WTC11 (cell line): ENCODE results near the gene STPG3. TPM values are rescaled to one million over a fixed set of nuclear protein-coding genes. Genes with fewer than 3 reads are reported as not detected.

Source experiments
- ATAC-seq: fragments of 200-7000 bp; cut with Tn5 transposase; 2 replicates; pipeline ENCODE4 v1.10.0; 2021; ENCODE audit warnings: mild to moderate bottlenecking, moderate library complexity
- CTCF ChIA-PET: fragments of 300-600 bp; sonication (Branson Sonifier 250); formaldehyde crosslinking; loops from one replicate; lab custom pipeline; 2021; ENCODE audit warnings: antibody characterized with exemption; lab: Charles Lee
- POLR2A ChIA-PET: fragments of 350-600 bp; sonication (Branson Sonifier 250); formaldehyde crosslinking; loops from one replicate; lab custom pipeline; 2021; ENCODE audit warnings: antibody characterized with exemption; lab: Charles Lee
- DNase-seq: peaks from one replicate; pipeline ENCODE4 v3.0.0; 2021; ENCODE audit warnings: low spot score
- H3K27ac Mint-ChIP-seq: 2 replicates; pipeline ENCODE4 v1.8.0; 2021; ENCODE audit warnings: mixed read lengths
- H3K27me3 Mint-ChIP-seq: 2 replicates; pipeline ENCODE4 v1.8.0; 2021; ENCODE audit warnings: low read depth, mild to moderate bottlenecking, moderate library complexity, mixed read lengths
- H3K36me3 Mint-ChIP-seq: 2 replicates; pipeline ENCODE4 v1.8.0; 2021; ENCODE audit warnings: mixed read lengths
- H3K4me1 Mint-ChIP-seq: 2 replicates; pipeline ENCODE4 v1.8.0; 2022; ENCODE audit warnings: mixed read lengths
- H3K4me3 Mint-ChIP-seq: 2 replicates; pipeline ENCODE4 v1.8.0; 2021; ENCODE audit warnings: mild to moderate bottlenecking, moderate library complexity, mixed read lengths
- H3K9me3 Mint-ChIP-seq: 2 replicates; pipeline ENCODE4 v1.8.0; 2021; ENCODE audit warnings: mixed read lengths
- ESRRA ChIP-seq: sonication (generic); formaldehyde crosslinking; IDR thresholded peaks from 2 replicates; pipeline ENCODE4 v1.8.1; 2022; ENCODE audit warnings: mild to moderate bottlenecking, missing genetic modification reagents, borderline replicate concordance
- ZNF138 ChIP-seq: sonication (generic); formaldehyde crosslinking; conservative IDR thresholded peaks from 2 replicates; pipeline ENCODE4 v1.8.1; 2022; ENCODE audit warnings: mild to moderate bottlenecking, moderate library complexity, missing genetic modification reagents
- total RNA-seq: library from RNA; stranded (reverse); gene quantifications from 3 replicates; pipeline ENCODE4 v1.2.3, GENCODE V29; 2021
- TF ChIP-seq, protein P1 (sequence below): sonication (generic); formaldehyde crosslinking; IDR thresholded peaks from 2 replicates; pipeline ENCODE4 v1.8.0; 2022; ENCODE audit warnings: mild to moderate bottlenecking, missing genetic modification reagents
- TF ChIP-seq, protein P2 (sequence below): fragments of 250-450 bp; sonication (Bioruptor Pico); IDR thresholded peaks from 2 replicates; pipeline ENCODE4 v1.9.0; 2021; ENCODE audit warnings: mild to moderate bottlenecking
- TF ChIP-seq, protein P3 (sequence below): sonication (generic); formaldehyde crosslinking; IDR thresholded peaks from 2 replicates; pipeline ENCODE4 v1.8.0; 2022; ENCODE audit warnings: missing genetic modification reagents
- TF ChIP-seq, protein P4 (sequence below): sonication (generic); formaldehyde crosslinking; IDR thresholded peaks from 2 replicates; pipeline ENCODE4 v1.8.0; 2023; ENCODE audit warnings: missing genetic modification reagents, mild to moderate bottlenecking, borderline replicate concordance
- TF ChIP-seq, protein P5 (sequence below): sonication (generic); formaldehyde crosslinking; IDR thresholded peaks from 2 replicates; pipeline ENCODE4 v1.8.1; 2023; ENCODE audit warnings: mild to moderate bottlenecking, missing genetic modification reagents, moderate library complexity

The STPG3 gene
- total RNA-seq, 1 experiment from 2014 or later: 0.26 TPM

DNA sequence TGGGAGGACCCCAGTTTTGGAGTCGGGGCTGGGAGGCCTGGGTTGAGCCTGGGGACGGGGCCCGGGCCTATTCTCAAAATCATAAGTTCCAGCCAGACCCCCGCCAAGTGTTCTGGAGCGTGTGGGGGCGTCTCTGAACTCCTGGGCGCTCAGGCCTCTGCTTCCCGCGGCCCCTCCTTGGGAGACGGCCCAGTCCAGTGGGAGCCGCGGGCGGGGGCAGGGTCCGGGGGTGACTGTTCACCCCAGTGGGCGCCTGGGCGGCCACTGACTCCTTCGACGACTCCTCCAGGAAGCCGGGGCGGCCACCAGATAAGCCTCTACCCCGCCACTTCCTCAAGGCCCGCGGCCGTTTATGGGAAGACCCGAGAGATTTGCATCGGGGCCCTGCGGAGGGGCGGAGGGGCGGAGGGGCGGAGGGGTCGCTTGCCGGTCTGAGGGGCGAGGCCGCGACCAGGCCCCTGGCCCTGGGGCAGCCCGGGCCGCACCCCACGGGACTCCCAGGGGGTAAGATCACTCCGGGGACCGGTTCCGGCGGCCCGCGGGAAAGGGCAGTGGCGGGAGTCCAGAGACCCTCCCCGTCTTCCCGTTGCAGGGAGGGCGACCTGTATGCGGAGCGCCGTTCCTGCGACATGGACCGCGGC is 27.1 kb downstream of the STPG3 start (continued):
- no peak for TF ChIP-seq ESRRA (CRISPR knock-in tag)

DNA sequence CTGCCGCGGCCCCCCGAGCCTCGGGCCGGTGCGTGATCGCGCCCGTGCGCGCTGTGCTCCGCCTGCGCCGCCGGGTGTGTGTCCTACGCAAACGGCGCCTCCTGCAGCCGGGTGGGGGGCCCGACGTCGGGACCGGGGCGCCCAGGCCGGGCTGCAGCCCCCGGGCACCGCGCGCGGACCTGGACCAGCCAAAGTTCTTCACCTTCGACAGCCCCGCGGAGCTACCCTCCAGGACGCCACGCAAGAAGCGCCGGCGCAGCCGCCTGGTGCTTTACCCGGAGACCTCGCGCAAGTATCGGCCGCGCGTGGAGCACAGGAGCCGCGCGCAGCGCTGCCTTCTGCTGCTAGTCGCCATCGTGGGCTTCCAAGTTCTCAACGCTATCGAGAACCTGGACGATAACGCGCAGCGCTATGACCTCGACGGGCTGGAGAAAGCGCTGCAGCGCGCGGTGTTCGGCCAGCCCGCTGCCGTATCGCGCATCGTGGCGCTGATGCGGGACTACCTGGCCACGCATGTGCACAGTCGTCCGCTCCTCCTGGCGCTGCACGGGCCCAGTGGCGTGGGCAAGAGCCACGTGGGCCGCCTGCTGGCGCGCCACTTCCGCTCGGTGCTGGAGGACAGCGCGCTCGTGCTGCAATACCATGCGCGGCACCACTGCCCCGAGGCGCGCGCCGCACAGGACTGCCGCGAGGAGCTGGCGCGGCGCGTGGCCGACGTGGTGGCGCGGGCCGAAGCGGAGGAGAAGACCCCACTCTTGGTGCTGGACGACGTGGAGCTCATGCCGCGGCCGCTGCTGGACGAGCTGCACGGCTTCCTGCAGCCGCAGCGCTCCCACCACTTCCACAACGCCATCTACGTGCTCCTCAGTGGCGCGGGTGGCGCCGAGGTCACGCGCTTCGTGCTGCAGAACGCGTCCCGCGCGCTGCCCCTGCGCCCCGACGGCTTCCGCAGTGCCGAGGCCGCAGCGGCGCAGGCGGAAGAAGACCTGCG is 27.9 kb downstream of the STPG3 start:
- CTCF ChIA-PET: interaction anchor here (0.5 to 2.1 kb wide), 7 partner anchors 25 to 266 kb away, joined by 3 to 6 read pairs (median 3); partner anchors contain the start of genes EXD3 and NOXA1

More for the DNA sequence above, 27.9 kb downstream of the STPG3 start:
- POLR2A ChIA-PET: interaction anchor here (0.5 kb wide), 1 partner anchor 691 kb away, joined by 4 read pairs; no protein-coding TSS in a partner anchor
- ATAC-seq (no peak), DNase-seq (no peak)
- Mint-ChIP-seq H3K9me3 (no peaks in the 10 kb centered on the region), H3K36me3 (no peaks in the 10 kb centered on the region), H3K4me3 (no peak overlapping the region), H3K27me3 (peaks cover 19% of the 10 kb centered on the region), H3K27ac (no peak overlapping the region), H3K4me1 (peaks cover 21% of the 10 kb centered on the region)
- no peak for TF ChIP-seq ZNF138 (CRISPR knock-in tag)
- TF ChIP-seq, protein P1, sequence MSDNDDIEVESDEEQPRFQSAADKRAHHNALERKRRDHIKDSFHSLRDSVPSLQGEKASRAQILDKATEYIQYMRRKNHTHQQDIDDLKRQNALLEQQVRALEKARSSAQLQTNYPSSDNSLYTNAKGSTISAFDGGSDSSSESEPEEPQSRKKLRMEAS (CRISPR knock-in tag): no peak
- TF ChIP-seq, protein P2, sequence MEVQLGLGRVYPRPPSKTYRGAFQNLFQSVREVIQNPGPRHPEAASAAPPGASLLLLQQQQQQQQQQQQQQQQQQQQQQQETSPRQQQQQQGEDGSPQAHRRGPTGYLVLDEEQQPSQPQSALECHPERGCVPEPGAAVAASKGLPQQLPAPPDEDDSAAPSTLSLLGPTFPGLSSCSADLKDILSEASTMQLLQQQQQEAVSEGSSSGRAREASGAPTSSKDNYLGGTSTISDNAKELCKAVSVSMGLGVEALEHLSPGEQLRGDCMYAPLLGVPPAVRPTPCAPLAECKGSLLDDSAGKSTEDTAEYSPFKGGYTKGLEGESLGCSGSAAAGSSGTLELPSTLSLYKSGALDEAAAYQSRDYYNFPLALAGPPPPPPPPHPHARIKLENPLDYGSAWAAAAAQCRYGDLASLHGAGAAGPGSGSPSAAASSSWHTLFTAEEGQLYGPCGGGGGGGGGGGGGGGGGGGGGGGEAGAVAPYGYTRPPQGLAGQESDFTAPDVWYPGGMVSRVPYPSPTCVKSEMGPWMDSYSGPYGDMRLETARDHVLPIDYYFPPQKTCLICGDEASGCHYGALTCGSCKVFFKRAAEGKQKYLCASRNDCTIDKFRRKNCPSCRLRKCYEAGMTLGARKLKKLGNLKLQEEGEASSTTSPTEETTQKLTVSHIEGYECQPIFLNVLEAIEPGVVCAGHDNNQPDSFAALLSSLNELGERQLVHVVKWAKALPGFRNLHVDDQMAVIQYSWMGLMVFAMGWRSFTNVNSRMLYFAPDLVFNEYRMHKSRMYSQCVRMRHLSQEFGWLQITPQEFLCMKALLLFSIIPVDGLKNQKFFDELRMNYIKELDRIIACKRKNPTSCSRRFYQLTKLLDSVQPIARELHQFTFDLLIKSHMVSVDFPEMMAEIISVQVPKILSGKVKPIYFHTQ: no peak
- TF ChIP-seq ESRRA (CRISPR knock-in tag): no peak
- TF ChIP-seq, protein P3, sequence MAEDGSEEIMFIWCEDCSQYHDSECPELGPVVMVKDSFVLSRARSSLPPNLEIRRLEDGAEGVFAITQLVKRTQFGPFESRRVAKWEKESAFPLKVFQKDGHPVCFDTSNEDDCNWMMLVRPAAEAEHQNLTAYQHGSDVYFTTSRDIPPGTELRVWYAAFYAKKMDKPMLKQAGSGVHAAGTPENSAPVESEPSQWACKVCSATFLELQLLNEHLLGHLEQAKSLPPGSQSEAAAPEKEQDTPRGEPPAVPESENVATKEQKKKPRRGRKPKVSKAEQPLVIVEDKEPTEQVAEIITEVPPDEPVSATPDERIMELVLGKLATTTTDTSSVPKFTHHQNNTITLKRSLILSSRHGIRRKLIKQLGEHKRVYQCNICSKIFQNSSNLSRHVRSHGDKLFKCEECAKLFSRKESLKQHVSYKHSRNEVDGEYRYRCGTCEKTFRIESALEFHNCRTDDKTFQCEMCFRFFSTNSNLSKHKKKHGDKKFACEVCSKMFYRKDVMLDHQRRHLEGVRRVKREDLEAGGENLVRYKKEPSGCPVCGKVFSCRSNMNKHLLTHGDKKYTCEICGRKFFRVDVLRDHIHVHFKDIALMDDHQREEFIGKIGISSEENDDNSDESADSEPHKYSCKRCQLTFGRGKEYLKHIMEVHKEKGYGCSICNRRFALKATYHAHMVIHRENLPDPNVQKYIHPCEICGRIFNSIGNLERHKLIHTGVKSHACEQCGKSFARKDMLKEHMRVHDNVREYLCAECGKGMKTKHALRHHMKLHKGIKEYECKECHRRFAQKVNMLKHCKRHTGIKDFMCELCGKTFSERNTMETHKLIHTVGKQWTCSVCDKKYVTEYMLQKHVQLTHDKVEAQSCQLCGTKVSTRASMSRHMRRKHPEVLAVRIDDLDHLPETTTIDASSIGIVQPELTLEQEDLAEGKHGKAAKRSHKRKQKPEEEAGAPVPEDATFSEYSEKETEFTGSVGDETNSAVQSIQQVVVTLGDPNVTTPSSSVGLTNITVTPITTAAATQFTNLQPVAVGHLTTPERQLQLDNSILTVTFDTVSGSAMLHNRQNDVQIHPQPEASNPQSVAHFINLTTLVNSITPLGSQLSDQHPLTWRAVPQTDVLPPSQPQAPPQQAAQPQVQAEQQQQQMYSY (CRISPR knock-in tag): no peak
- TF ChIP-seq, protein P4, sequence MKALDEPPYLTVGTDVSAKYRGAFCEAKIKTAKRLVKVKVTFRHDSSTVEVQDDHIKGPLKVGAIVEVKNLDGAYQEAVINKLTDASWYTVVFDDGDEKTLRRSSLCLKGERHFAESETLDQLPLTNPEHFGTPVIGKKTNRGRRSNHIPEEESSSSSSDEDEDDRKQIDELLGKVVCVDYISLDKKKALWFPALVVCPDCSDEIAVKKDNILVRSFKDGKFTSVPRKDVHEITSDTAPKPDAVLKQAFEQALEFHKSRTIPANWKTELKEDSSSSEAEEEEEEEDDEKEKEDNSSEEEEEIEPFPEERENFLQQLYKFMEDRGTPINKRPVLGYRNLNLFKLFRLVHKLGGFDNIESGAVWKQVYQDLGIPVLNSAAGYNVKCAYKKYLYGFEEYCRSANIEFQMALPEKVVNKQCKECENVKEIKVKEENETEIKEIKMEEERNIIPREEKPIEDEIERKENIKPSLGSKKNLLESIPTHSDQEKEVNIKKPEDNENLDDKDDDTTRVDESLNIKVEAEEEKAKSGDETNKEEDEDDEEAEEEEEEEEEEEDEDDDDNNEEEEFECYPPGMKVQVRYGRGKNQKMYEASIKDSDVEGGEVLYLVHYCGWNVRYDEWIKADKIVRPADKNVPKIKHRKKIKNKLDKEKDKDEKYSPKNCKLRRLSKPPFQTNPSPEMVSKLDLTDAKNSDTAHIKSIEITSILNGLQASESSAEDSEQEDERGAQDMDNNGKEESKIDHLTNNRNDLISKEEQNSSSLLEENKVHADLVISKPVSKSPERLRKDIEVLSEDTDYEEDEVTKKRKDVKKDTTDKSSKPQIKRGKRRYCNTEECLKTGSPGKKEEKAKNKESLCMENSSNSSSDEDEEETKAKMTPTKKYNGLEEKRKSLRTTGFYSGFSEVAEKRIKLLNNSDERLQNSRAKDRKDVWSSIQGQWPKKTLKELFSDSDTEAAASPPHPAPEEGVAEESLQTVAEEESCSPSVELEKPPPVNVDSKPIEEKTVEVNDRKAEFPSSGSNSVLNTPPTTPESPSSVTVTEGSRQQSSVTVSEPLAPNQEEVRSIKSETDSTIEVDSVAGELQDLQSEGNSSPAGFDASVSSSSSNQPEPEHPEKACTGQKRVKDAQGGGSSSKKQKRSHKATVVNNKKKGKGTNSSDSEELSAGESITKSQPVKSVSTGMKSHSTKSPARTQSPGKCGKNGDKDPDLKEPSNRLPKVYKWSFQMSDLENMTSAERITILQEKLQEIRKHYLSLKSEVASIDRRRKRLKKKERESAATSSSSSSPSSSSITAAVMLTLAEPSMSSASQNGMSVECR (CRISPR knock-in tag): no peak
- TF ChIP-seq, protein P5, sequence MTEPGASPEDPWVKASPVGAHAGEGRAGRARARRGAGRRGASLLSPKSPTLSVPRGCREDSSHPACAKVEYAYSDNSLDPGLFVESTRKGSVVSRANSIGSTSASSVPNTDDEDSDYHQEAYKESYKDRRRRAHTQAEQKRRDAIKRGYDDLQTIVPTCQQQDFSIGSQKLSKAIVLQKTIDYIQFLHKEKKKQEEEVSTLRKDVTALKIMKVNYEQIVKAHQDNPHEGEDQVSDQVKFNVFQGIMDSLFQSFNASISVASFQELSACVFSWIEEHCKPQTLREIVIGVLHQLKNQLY (CRISPR knock-in tag): no peak
